Uterus (tissue), 4 donors: Measurements from ENCODE around the gene NOP16. TPM values are rescaled to one million over a fixed set of nuclear protein-coding genes. Genes with fewer than 3 reads are reported as not detected.

Source experiments
- DNase-seq, 2 donors: peaks; one replicate each; pipeline ENCODE4 v3.0.0-alpha.2; 2019 to 2020
- H3K27ac ChIP-seq, 2 donors: fragments of 200-600 bp; sonication (generic); 1 replicate in 1 of 2; 2 replicates in 1 of 2; pipeline ENCODE4 v1.5.1; 2016 to 2018
- H3K27me3 ChIP-seq, 2 donors: fragments of 200-600 bp; sonication (generic); one replicate each; pipeline ENCODE4 v1.5.1; 2018 to 2019; ENCODE audit warnings: control low read depth in 1 of 2
- H3K36me3 ChIP-seq, 2 donors: fragments of 200-600 bp; sonication (generic); one replicate each; pipeline ENCODE4 v1.5.1; 2019; ENCODE audit warnings: control low read depth in 1 of 2
- H3K4me1 ChIP-seq, 2 donors: fragments of 200-600 bp; sonication (generic); one replicate each; pipeline ENCODE4 v1.5.1; 2018 to 2019; ENCODE audit warnings: control low read depth in 1 of 2
- H3K4me3 ChIP-seq, 2 donors: fragments of 200-600 bp; sonication (generic); 1 replicate in 1 of 2; 2 replicates in 1 of 2; pipeline ENCODE4 v1.5.1; 2018 to 2019; ENCODE audit warnings: mild to moderate bottlenecking in 1 of 2
- H3K9me3 ChIP-seq, 2 donors: fragments of 200-600 bp; sonication (generic); one replicate each; pipeline ENCODE4 v1.5.1; 2019; ENCODE audit warnings: control low read depth in 1 of 2
- CTCF ChIP-seq, 4 experiments: fragments of 200-600 bp in 2 of 4; fragments of 450-650 bp in 2 of 4; sonication (generic) in 2 of 4; IDR thresholded peaks; one replicate each; pipeline ENCODE4 v1.5.1; 2016 to 2019; ENCODE audit warnings: antibody characterized with exemption in 4 of 4, mild to moderate bottlenecking in 2 of 4, moderate library complexity in 1 of 4
- POLR2A ChIP-seq, 2 donors: fragments of 450-650 bp; IDR thresholded peaks; one replicate each; pipeline ENCODE4 v1.6.1; 2016; ENCODE audit warnings: antibody characterized with exemption in 2 of 2, mild to moderate bottlenecking in 1 of 2, moderate library complexity in 1 of 2
- intact Hi-C: fragments of 100-400 bp; cut with DNase I; formaldehyde crosslinking; loops from one replicate; pipeline ENCODE4 v1.15.1; 2023; ENCODE audit warnings: low total_unique reads
- total RNA-seq, 4 donors: library from RNA; depleted of rRNA in 3 of 4; stranded (reverse); fragments of >200 nt in 3 of 4; gene quantifications; one replicate each; pipeline versions ENCODE4 v1.1.0 to v1.2.4, GENCODE V29; 2014 to 2023
- donor health status: DM: yes; HTN: yes; CAD: no.

The NOP16 gene
- total RNA-seq, 4 donors from 2014 or later = 0.51 to 17.8 (median 7.9) TPM

DNA sequence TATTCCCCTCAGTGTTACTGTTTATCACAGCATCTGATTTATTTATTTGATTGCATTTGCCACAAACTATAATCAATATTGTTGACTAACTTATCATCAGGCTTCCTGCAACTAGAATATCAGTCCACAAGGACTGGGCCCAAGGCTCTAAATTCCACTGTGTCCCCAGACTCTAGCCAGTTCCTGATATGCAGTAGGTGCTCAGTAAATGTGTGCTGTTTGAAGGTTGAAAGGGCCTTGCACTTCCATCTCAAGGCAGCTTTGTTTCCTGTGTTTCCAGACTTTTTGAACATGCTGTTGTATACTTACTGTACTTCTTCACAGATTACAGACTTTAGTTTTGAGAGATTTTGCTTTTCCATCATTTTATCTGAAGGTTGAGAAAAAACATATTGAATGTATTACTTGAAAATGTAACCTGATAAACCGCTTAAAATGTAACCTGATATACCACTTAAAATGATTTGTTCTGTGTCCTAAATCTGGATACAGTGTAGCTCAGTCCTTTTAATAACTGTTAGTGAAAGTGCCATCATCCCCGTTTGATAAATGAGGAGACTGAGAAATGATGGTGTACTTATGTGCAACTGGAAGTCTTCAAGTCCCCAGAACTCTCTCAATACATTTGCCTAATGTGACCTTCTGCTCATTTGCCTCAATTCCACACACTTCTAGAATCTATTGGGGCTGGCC, 45.5 kb downstream of the NOP16 start:
- Histone ChIP-seq H3K4me1 (no peaks in the 10 kb centered on the region), H3K36me3 (no peaks in the 10 kb centered on the region), H3K4me3 (no peak overlapping the region), H3K27ac (no peak overlapping the region), H3K27me3 (no peaks in the 10 kb centered on the region), H3K9me3 (no peaks in the 10 kb centered on the region)
- no peak for DNase-seq
- no peak for TF ChIP-seq POLR2A (IDR thresholded peaks at IDR 0.05)
- intact Hi-C loops = no loop called here

DNA sequence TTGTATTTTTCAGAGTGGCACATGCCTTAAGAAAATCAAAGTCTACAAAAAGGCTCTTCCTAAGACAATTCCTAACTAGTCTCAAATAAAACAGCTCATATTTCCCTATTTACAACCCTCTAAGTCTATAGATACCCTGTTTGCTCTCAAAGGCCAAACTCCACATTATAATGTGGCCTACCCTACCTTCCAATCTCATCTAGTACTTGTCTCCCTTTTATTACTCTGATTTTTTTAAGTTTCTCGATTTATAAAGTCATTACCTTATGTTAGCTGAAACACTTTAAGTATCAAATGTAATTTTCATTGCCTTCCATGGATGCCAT, 46.3 kb downstream of the NOP16 start:
- Histone ChIP-seq H3K4me3 (no peak overlapping the region), H3K27ac (no peak overlapping the region), H3K9me3 (no peaks in the 10 kb centered on the region), H3K27me3 (no peaks in the 10 kb centered on the region), H3K4me1 (no peaks in the 10 kb centered on the region), H3K36me3 (no peaks in the 10 kb centered on the region)
- intact Hi-C loops = no loop called here
- TF ChIP-seq POLR2A (IDR thresholded peaks at IDR 0.05) = no peak
- TF ChIP-seq CTCF (IDR thresholded peaks at IDR 0.05) = no peak
- no peak for DNase-seq

GRCh38 chr5:176341325-176342157, 46.9 kb downstream of the NOP16 start:
- Histone ChIP-seq H3K36me3 (no peaks in the 10 kb centered on the region), H3K27me3 (no peaks in the 10 kb centered on the region), H3K9me3 (no peaks in the 10 kb centered on the region), H3K27ac (no peak overlapping the region), H3K4me1 (no peaks in the 10 kb centered on the region), H3K4me3 (no peak overlapping the region)
- no peak for DNase-seq
- TF ChIP-seq CTCF (IDR thresholded peaks at IDR 0.05) (no peak), POLR2A (IDR thresholded peaks at IDR 0.05) (no peak)
- intact Hi-C loops = no loop called here

DNA sequence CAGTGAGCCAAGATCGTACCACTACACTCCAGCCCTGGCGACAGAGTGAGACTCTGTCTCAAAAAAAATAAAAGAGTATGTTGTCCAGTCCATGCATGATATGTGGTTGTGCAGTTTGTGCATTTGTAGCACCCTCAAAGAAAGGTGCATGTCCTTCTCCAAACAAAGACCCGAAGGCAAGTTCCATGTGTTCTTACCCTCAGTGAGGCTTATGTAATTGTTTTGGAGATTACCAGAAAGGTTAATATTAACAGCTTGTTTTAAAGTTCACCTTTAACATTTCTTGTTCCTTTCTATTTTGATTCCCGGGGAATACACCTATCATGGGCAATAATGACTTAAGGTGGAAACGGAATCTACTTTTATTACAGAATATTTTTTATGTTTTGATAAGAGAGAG, 49.1 kb downstream of the NOP16 start:
- no peak for DNase-seq

DNA sequence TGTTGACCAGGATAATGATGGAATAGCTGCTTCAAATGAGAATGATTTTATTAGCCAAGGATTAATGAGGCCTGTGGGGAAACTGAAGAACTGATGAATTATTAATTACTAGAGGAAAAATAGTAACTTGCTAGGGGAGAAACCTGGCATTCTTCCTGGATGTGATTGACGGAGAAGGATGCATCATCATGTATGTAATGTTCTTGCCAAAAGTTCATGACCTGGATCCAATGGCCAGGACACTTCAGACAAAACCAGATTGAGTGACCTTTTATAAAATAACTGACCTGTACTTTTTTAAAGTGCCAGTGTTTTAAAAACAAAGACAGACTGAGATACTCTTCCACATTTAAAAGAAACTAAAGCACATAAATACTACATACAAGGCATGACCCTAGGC, 50.5 kb downstream of the NOP16 start:
- H3K27ac ChIP-seq = no peak overlapping the region
- H3K9me3 ChIP-seq = no peaks in the 10 kb centered on the region
- no peak for DNase-seq
- no peaks in the 10 kb centered on the region for H3K4me1 ChIP-seq
- no peaks in the 10 kb centered on the region for H3K27me3 ChIP-seq
- intact Hi-C loops = no loop called here
- no peaks in the 10 kb centered on the region for H3K36me3 ChIP-seq
- TF ChIP-seq CTCF (IDR thresholded peaks at IDR 0.05) (no peak), POLR2A (IDR thresholded peaks at IDR 0.05) (no peak)
- no peak overlapping the region for H3K4me3 ChIP-seq

More for the DNA sequence above, 49.1 kb downstream of the NOP16 start:
- Histone ChIP-seq H3K4me3 (no peak overlapping the region), H3K4me1 (no peaks in the 10 kb centered on the region), H3K27me3 (no peaks in the 10 kb centered on the region), H3K36me3 (no peaks in the 10 kb centered on the region), H3K9me3 (no peaks in the 10 kb centered on the region), H3K27ac (no peak overlapping the region)
- intact Hi-C loops = no loop called here
- TF ChIP-seq POLR2A (IDR thresholded peaks at IDR 0.05) = no peak
- no peak for TF ChIP-seq CTCF (IDR thresholded peaks at IDR 0.05)
